ENCODE measurements around the gene SMCP. TPM values are rescaled to one million over a fixed set of nuclear protein-coding genes. Genes with fewer than 3 reads are reported as not detected.

Gene SMCP
- total RNA-seq, 1 donor from 2014 or later = not detected

- DNase-seq (ENCODE audit: low spot score in 2 of 2) = no peak
- FAIRE-seq = no peak
Observed at GRCh38 chr1:152886085-152886484, 8.0 kb downstream of the SMCP start.

GRCh38 chr1:152886758-152887409 lies 8.8 kb downstream of the SMCP start:
- FAIRE-seq = no peak
- no peak for DNase-seq (ENCODE audit: low spot score in 2 of 2)

- FAIRE-seq (no peak), DNase-seq (ENCODE audit: low spot score in 2 of 2) (no peak)
Observed at GRCh38 chr1:152888126-152888525, 10.0 kb downstream of the SMCP start.

GRCh38 chr1:152899027-152899426 lies 20.9 kb downstream of the SMCP start:
- no peak for FAIRE-seq

GRCh38 chr1:152899883-152900282 lies 21.8 kb downstream of the SMCP start:
- FAIRE-seq (no peak), DNase-seq (ENCODE audit: low spot score in 2 of 2) (no peak)

More at GRCh38 chr1:152899027-152899426, 20.9 kb downstream of the SMCP start:
- no peak for DNase-seq (ENCODE audit: low spot score in 2 of 2)

- DNase-seq (ENCODE audit: low spot score in 2 of 2) = no peak
- no peak for FAIRE-seq
Observed at GRCh38 chr1:152901631-152902030, 23.5 kb downstream of the SMCP start.

GRCh38 chr1:152902636-152903035 lies 24.5 kb downstream of the SMCP start:
- no peak for FAIRE-seq
- no peak for DNase-seq (ENCODE audit: low spot score in 2 of 2)

- FAIRE-seq = no peak
- no peak for DNase-seq (ENCODE audit: low spot score in 2 of 2)
Observed at GRCh38 chr1:152904688-152905440, 26.7 kb downstream of the SMCP start.

- no peak for DNase-seq (ENCODE audit: low spot score in 2 of 2)
- FAIRE-seq = no peak
Observed at GRCh38 chr1:152906023-152906565, 28.0 kb downstream of the SMCP start.

- no peak for FAIRE-seq
- DNase-seq (ENCODE audit: low spot score in 2 of 2) = no peak
Observed at GRCh38 chr1:152907686-152908601, 29.8 kb downstream of the SMCP start, which contains the start of gene IVL. Gene IVL (plus strand): TSS chr1:152908546. CDS start chr1:152909798, 1,252 bp downstream.

GRCh38 chr1:152909206-152909605 lies 31.1 kb downstream of the SMCP start:
- FAIRE-seq = no peak
- no peak for DNase-seq (ENCODE audit: low spot score in 2 of 2)

- FAIRE-seq (no peak), DNase-seq (ENCODE audit: low spot score in 2 of 2) (no peak)
Observed at GRCh38 chr1:152912471-152912870, 34.3 kb downstream of the SMCP start.

GRCh38 chr1:152912900-152913299 lies 34.8 kb downstream of the SMCP start:
- DNase-seq (ENCODE audit: low spot score in 2 of 2) (no peak), FAIRE-seq (no peak)

GRCh38 chr1:152917794-152918193 lies 39.7 kb downstream of the SMCP start:
- no peak for DNase-seq (ENCODE audit: low spot score in 2 of 2)
- no peak for FAIRE-seq

GRCh38 chr1:152919071-152919470 lies 40.9 kb downstream of the SMCP start:
- DNase-seq (ENCODE audit: low spot score in 2 of 2) (no peak), FAIRE-seq (no peak)

GRCh38 chr1:152924191-152924590 lies 46.1 kb downstream of the SMCP start:
- FAIRE-seq (no peak), DNase-seq (ENCODE audit: low spot score in 2 of 2) (no peak)

- DNase-seq (ENCODE audit: low spot score in 2 of 2) (no peak), FAIRE-seq (no peak)
Observed at GRCh38 chr1:152926091-152926490, 48.0 kb downstream of the SMCP start.

GRCh38 chr1:152928671-152929070 lies 50.5 kb downstream of the SMCP start:
- DNase-seq (ENCODE audit: low spot score in 2 of 2) (no peak), FAIRE-seq (no peak)

- no peak for DNase-seq (ENCODE audit: low spot score in 2 of 2)
Observed at GRCh38 chr1:152932170-152932811, 54.2 kb downstream of the SMCP start.

GRCh38 chr1:152933196-152933595 lies 55.1 kb downstream of the SMCP start:
- no peak for FAIRE-seq
- no peak for DNase-seq (ENCODE audit: low spot score in 2 of 2)

More at GRCh38 chr1:152932170-152932811, 54.2 kb downstream of the SMCP start:
- FAIRE-seq = no peak

Data from frontal cortex (tissue), 4 donors.